ENCODE measurements around the gene TUBGCP6.

Gene TUBGCP6

GRCh38 chr22:50226063-50226874, 18.6 kb downstream of the TUBGCP6 start:
- DNase-seq = no peak

- no peak for DNase-seq
Measured at GRCh38 chr22:50225200-50225969, 19.4 kb downstream of the TUBGCP6 start.

GRCh38 chr22:50224071-50224470, 20.8 kb downstream of the TUBGCP6 start:
- DNase-seq = no peak

DNA sequence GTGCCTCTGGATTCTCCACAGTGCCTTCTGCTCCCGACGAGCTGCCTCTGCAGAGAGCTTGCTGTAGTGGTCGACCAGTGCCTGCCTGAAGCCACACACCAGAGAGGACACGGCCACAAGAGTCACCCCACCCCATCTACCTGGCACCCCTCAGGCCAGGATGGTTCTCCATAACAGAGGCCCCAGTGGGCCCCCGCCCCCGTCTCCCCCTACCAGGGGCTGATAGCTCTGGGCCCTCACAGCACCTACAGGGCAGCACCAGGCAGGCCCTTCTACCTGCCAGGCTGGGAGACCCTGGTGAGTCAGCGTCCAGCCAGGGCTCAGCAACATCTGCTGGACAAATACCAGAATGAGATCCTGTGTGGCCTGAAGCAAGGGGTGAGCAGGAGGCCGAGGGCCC, 22.3 kb downstream of the TUBGCP6 start:
- no peak for DNase-seq

GRCh38 chr22:50221410-50222300, 23.2 kb downstream of the TUBGCP6 start:
- DNase-seq = no peak

DNA sequence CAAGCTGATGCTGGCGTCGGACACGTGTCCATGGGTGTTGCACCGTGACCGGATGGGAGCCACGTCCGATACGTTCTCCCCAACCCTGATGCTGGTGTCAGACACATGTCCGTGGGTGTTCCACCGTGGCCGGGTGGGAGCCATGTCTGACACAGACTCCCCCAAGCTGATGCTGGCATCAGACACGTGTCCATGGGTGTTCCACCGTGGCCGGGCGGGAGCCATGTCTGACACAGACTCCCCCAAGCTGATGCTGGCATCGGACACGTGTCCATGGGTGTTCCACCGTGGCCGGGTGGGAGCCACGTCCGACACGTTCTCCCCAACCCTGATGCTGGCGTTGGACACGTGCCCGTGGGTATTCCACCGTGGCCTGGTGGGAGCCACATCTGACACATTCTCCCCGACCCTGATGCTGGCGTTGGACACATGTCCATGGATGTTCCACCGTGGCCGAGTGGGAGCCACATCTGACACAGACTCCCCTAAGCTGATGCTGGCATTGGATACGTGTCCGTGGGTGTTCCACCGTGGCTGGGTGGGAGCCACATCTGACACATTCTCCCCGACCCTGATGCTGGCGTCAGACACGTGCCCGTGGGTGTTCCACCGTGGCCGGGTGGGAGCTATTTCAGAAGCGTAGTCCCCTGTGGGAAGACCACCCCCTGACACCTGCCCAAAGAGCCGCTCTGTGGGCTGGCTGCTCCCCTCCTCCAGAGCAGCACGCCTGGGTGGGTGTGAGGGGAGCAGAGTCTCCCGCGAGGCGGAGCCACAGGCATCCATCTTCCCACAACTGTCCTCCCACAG, 24.0 kb downstream of the TUBGCP6 start:
- no peak for DNase-seq

GRCh38 chr22:50219800-50220602, 24.8 kb downstream of the TUBGCP6 start:
- DNase-seq = no peak

DNA sequence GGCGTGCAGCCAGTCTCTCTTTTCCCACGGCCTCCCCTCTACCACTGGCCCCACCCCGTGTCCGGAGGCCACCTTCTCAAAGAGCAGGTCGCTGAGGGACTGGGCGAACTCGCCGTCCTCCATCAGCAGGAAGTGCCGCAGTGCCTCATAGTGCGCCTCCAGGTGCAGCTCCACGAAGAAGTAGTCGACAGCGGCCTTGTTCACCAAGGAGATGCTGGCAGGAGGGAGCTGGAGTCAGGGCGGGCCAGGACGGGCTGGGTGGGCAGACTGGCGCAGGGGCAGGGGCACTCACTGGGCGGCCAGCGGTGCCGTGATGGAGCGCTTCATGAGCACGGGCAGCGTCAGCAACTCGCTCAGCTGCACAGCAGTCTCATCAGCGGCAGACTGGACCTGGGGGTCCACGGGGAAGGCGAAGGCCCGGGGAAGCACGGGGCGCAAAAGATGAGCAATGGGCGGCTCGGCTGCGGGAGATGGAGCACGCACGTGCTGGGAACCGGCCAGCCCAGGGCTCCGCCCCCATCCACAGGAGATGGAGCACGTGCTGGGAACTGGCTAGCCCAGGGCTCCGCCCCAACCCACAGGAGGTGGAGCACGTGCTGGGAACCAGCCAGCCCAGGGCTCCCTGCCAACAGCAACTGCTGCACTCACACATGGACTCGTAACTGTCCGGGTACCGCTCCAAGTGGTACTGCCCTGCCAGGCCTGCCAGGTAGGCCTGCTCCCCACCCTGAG, 25.7 kb downstream of the TUBGCP6 start:
- DNase-seq = no peak

GRCh38 chr22:50218153-50218995, 26.4 kb downstream of the TUBGCP6 start:
- DNase-seq = no peak

DNA sequence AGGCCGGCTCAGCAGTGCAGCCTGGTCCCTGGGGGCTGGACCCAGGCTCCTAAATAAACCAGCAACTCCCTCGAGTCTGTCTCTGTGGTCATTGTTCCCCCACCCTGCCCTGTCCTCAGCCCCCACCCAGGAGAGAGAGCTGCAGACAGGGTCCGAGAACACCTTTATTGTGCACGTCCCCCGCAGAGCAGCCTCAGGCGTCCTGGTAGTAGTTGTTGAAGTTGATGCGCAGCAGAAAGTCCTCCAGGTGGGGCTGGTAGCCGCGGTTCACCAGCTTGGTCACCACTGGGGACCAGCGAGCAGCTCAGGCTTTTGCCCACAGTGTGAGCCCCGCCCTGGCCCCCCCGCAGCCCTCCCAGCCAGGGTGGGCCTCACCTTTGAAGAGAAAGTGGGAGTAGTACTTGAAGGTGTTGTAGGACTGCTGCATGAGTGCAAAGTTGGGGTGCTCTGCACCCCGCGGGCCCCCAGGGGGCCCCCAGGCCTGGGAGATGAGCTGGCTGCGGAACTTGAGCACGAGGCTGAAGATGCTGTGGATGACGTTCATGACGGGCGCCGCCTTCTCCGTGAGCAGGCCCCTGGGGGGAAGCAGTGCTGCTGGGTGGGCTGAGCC, 27.2 kb downstream of the TUBGCP6 start:
- no peak for DNase-seq

GRCh38 chr22:50216684-50217520, 27.9 kb downstream of the TUBGCP6 start:
- no peak for DNase-seq

DNA sequence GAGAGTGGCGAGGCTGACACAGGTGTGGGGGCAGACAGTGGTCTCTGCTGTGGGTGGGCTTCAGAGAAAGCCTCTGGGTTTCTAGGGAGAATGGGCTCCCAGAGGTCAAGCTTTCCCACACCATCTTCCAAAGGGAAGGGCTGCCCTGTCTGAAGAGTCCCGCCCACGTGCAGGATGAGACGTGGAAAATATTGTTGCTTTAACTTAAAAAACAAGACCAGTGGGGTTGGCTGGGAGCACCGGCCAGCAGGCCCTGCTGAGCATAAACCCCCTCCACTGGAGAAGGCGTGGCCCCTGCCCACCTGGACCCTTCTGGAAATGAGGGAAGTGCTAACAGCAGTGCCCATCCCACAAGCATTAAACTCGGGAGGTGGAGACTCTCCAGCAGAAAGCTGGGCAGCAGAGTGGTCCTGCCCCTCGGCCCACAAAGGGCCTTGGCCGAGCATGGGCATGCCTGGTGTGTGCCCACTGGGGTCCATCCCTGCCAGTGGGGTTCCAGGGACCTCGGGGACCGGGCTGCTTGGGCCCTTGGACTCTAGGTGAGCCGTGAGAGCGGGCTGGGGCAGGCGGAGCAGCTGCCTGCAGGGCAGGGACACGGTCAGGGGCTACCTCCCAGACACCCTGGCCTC, 28.7 kb downstream of the TUBGCP6 start:
- DNase-seq = no peak

DNA sequence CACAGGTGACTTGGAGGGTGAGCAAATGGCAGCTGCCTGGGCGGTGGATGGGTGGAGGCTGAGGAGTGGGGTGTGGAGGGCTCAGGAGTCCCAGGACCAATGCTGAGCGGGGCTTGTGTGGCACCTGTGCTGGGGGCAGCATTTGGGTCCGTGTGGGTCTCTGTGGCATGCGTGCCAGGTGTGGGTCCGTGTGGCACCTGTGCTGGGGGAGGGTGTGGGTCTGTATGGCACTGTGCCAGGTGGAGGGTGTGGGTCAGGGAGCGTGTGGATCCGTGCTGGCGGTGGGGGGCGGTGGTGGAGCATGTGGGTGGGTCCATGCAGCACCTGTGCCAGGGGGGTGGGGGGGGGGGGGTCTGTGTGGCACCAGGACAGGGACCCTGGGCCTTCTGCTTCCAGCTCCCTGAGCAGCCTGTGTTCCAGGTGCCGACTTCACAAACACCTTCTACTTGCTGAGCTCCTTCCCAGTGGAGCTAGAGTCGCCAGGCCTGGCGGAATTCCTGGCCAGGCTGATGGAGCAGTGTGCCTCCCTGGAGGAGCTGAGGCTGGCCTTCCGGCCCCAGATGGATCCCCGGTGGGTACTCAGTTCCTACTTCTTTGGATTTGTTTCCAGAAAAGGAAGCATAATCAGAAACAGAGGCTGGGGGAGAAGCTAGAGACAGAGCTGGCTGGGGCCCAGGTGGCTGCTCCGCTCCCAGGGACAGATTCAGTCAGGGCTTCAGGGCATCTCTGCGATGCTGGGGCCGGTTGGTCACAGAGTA, 29.3 kb downstream of the TUBGCP6 start:
- no peak for DNase-seq

DNA sequence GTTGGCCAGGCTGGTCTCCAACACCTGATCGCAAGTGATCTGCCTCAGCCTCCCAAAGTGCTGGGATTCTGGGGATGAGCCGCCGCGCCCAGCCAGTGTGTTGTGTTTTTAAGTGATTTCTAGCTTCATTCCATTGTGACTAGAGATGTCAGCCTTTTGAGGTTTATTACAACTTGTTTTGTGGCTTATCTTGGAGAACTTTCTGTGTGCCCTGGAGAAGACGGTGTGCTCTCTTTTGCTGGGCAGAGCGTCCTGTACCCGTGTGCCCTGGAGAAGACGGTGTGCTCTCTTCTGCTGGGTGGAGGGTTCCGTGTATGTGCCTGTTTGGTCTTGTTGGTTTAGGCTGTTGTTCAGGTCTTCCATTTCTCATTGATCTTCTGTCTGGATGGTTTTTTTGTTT, 31.6 kb downstream of the TUBGCP6 start:
- DNase-seq = no peak

DNA sequence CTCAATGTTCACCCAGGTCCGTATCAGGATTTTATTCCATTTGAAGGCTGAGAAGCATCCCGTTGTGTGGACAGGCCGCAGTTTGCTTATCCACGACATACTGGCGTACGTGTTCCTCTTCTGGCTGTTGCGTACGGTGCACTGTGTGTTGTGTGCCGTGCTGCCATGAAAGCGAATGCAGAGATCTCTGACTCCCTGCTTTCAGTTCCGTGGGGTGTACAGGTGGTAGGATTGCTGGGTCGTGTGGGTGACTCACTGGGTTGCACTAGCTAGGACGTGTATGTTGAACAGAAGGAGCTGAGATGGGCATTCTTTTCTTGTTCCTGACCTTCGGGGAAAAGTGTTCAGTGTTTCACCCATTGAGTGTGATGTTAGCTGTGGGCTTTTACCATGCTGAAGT, 33.7 kb downstream of the TUBGCP6 start:
- DNase-seq = no peak

- no peak for DNase-seq
Measured at GRCh38 chr22:50210378-50211139, 34.3 kb downstream of the TUBGCP6 start.

Measured in stimulated activated CD4-positive, alpha-beta T cell treated with anti-CD3 and anti-CD28 coated beads, Interleukin-2, amount 100 ng/mL, for 48 hours (primary cell).